Measurements from ENCODE around the gene CDK3. TPM values are rescaled to one million over a fixed set of nuclear protein-coding genes. Genes with fewer than 3 reads are reported as not detected.

Gene CDK3
- total RNA-seq, 1 experiment from 2014 or later, result 11.5 TPM

DNA sequence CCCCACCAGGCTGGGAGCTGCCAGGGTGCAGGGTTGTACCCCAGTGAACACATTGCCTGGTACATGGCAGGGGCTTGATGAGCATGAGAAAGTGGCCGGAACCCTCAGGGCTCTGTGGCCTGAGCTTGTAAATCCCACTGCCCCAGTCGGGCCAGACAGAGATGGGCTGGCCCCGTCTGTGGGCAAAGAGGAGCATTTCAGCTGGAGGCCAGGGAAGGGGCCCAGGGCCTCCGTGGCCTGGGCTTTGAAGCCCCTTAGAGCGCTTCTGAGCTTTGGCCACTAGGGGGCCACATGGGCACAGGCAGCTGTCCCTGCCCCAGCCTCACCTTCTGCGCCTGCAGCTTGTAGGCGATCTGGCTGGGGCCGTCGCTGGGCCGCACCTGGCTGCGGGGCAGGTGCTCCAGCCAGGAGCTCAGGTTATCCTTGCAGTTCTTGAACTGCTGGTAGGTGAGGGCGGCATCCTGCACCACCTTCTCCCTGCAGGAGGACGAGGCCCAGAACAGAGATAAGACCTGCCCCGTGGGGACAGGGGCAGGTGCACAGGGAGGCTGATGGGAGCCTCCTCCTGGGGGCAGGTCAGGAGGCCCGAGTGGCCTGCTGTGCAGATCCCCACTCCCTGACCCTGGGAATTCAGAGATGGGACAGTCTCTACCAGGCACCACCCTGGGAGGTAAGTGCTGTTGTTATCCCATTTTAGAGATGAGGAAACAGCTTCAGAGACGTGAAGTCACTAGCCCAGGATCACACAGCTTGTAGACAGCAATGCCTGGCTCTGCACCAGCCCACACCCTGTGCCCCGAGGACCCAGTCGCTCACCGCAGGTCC, 13.7 kb downstream of the CDK3 start:
- peak; percentile 79 for DNase-seq (ENCODE audit: low spot score)

DNA sequence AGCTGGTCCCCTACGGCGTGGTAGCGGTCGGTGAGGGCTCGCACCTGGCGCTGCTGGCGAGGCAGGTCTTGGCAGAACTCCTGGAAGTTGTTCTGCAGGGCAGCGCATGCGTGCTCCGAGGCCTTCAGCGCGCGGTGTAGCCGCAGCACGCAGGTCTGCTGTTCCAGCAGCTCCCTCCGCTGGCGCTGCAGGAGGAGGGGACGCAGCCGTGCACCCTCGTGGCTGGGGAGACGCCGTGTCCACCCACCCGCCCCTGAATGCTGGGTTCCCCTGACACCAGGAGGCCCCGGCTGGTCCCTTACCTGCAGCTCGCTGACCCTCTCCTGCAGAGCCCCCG, 14.2 kb downstream of the CDK3 start:
- no peak for DNase-seq (ENCODE audit: low spot score)

DNA sequence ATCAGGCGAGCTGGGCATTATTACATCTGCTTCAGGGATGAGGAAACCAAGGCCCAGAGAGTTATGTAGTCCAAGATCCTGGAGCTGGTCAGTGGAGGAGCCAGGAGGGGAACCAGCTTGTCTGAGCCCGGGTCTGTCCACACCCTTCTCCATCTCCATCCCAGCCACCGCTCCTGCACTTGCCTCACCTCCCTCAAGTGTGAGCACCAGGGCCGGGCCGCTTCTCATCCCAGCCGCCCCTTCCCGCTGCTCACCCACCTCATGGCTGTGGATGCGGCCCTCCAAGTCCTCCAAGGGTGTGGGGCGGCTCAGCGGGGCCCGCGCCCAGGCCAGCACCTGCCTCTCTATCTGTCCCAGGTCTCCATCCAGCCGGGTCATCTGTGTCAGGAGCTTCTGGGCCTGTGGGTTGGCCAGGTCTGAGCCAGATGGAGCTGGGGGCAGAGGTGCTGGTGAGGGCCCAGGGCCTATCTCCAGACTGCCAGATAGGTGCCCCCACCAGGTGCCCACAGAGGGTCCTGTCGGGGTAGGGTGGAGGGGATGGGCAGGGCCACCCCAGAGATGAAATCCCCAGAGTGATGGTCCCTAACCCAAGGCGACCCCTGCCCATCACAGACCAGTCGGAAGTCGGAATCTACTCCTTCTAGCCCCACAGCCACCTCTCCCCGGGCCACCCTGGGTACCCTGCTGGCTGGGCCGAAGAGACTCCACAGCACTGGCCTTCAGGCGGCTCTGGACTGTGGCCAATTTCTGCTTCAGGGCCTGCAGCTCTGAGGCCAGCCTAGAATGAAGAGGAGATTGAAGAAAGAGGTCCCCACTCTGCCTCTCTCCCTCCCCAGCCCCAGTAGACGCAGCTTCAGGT, 17.1 kb downstream of the CDK3 start:
- DNase-seq (ENCODE audit: low spot score), result no peak

DNA sequence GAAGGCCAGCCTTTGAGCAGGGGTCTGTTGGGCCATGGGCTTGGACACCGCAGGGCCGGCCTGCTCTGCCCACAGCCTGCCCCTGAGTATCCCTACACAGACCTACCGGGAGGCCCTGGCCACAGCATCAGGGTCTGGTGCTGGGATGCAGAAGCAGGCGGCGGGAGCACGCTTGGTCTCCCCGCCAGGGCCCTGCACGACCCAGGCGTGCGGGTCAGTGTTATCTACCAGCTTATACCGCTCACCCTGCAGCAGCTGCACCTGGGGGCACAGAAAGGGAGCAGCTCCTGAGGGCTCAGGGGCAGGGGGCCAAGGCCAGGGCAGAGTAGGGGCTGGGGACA, 17.7 kb downstream of the CDK3 start:
- DNase-seq (ENCODE audit: low spot score), result no peak

DNA sequence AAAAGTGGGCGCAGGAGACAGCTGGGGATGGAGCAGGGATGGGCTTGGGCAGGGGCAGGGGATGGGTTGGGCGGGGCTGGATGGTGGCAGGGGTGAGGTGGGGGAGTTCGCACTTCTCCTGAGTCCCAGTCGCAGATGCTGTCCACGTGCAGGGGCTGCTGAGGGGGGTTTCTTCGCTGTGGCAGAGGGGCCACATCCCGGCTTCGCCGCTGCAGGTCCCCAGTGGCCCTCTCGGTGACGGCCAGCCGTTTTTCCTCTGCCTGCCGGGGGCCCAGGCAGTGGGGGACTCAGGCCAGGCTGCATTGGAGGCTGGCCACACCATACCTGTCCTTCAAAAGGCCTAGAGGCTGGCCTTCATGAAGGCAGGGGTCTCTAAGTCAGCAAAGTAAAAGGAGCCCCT, 18.1 kb downstream of the CDK3 start:
- no peak for DNase-seq (ENCODE audit: low spot score)

DNA sequence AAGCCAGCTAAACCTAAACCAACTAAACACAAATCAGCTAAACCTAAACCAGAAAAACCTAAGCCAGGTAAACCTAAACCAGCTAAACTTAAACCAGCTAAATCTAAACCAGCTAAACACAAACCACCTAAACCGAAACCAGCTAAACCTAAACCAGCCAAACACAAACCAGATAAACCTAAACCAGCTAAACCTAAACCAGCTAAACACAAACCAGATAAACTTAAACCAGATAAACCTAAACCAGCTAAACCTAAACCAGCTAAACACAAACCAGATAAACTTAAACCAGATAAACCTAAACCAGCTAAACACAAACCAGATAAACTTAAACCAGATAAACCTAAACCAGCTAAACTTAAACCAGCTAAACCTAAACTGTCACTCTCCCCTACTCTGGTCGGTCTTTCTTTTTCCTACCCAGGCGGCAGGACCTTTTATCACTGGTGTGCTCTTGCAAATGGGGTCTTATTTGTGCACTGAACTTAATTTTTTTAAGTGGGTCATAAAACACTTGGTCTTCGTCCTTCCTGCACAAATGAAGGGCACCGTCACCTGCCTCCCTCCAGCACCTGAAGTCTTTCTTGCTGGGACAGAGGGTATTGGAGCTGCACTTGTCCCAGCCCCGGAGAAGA, 19.3 kb downstream of the CDK3 start:
- no peak for DNase-seq (ENCODE audit: low spot score)

DNA sequence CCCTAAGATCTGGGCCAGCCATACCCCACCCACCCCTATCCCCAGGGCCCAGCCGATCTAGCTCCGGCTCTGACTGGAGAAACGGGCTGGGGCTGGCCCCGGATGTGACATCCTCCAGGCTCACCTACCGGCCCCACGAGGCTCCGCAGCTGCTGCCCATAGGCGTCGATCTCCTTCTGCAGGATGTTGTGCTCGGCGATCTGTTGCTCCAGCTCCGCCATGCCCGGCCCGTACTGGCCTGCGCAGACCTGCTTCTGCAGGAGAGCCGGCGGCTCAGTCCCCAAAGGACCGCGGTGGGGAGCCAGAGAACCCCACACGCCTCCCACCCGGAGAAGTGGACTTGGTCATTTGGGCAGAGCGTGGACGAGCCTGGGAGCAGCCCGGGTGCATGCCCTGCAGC, 21.6 kb downstream of the CDK3 start:
- no peak for DNase-seq (ENCODE audit: low spot score)

DNA sequence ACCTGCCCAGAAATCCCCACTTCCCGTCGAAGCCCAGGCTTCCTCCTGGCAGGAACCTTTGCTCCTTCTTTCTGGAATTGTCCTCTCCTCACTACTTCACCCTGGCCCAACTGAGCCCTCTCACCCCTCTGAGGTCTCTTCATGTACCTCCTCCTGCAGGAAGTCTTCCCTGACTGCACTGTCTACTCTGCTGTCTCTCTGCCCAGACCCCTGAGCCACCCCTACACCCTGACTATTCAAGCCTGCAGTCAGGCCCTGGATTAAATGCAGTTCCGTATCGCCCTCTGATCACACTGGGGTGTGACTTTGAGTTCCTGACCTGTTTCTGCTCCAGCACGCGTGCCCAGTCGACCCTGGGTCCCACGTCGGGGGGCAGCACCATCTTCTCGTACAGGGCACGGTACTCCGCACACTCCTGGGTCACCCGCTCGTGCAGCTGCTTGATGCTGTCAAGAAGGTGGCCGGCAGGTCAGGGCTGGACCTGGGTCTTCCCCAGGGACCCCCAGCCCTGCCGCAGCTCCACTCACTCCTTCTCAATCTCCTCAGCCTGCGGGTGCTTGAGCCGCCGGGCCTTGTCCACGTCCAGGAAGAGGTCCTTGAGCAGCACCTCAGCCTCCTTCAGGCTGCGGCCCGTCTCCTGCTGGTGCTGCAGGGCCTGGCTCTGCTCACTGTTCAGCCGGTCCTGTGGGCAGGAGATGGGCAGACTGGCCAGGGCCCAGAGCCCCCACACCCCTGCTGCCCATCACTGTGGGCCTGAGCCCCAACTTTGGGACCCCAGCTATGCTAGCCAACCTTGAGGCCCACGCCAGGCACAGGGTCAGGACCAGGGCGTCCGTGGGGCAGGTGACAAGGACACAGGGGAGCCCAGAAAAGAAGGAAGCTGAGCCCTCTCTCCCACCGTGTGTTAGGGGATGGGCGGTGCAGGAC, 22.6 kb downstream of the CDK3 start:
- no peak for DNase-seq (ENCODE audit: low spot score)

DNA sequence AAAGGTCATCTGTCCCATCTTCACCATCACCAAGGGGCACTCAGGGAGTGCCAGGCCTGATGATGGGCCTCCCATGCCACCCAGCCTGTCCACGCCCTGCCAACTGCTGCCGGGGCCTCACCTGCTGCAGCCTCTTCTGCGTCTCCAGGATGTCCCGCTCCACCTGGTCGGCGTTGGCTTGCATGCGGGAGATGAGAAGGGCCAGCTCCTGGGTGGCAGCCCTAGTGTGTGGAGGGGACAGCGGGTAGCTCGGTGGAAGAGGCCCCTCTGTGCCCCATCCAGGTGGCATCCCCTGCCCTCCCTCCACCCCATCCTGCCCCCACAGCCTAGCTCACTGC, 23.2 kb downstream of the CDK3 start:
- DNase-seq (ENCODE audit: low spot score), result no peak

DNA sequence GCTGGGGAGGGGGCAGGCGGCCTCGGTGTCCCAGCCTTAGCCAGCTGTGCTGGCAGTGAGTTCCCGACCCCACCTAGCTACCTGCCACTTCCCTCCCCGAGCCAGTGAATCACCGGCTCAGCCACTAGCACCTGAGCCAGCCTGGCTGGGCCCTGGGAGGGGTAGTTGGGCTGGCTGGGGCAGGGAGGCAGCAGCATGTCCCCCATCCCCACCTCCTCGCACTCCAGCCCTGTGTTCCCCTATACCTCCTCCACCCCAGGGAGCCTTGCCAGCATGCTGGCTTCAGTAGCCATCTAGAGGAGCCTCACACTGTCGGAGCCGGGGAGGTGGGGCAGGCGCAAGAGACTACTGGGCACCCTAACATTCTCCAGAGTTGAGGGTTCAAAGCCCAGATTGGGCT, 23.7 kb downstream of the CDK3 start:
- DNase-seq (ENCODE audit: low spot score), result no peak

DNA sequence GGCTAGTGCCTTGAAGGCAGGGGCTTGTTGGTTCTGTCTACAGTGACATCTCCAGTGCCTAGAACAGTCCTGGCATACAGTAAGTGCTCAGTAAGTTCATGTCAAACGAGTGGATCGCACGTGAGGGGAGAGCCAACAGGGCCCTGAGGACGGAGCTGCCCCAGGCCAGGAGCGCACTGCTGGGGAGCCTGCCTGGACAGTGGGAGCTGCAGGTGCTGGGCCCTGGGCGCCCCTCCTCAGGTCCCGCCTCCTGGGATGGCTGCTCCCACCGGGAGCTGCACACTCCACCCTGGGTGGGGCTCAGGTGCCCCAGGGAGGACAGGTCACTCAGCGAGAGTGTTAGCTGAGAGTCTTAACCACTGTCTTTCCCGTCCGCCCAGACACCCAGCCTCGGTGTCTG, 24.6 kb downstream of the CDK3 start:
- DNase-seq (ENCODE audit: low spot score), result no peak

DNA sequence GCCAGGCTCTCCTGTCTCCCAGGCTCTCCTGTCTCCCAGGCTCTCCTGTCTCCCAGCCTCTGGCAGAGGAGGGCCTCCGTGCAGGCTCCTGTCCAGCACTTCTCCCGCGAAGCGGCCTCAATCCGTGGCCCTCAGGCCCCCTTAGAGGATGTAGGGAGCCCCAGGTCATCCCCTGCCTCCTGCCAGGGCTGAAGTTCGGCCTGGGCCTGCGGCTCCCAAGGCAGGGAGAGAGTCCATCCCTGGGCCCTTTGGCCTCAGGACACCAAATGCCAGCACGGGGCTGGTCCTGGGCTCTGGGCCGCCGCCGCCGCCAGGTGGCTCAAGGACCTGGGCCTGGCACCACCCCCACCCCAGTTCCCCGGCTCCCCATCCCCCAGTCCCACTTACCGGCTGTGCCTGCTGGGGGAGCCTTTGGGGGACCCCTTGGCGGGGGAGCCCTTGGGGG, 26.1 kb downstream of the CDK3 start:
- DNase-seq (ENCODE audit: low spot score), result peak; percentile 65

DNA sequence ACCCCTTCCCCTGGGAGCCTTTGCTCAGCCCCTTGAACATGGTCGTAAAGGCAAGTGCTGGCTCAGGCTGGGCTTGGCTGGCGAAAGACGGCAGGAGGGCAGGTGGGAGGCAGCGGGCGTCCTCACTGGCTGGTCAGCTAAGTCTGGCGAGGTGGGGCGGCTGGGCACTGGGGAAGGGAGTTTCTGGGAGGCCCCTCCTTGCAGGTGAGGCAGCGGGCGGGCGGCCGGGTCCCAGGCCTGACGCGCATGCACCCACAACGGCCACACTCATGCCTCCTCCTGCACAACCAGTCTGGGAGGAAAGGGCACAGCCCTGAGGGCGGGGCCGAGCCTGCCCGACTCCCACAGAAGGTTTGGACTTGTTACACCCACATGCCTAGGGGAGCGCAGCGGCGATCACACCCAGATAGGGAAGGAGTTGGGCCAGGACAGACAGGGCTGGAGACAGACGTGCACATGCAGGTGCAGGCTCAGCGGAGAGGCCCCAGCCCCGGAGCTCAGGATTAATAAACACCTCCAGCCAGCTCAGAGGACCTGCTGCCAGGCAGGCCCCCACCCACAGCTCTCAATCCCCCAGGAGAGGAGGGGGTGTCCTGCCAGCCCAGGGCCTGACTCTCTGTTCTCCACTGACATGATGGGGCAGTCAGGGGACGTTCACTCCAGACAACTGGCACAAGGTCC, 26.6 kb downstream of the CDK3 start, which contains the start of gene EVPL:
EVPL (minus strand) TSS at position 148 of the 681 bp plus-strand sequence; CDS start at position 40, 108 bp downstream.
- peak; percentile 91 for DNase-seq (ENCODE audit: low spot score)

DNA sequence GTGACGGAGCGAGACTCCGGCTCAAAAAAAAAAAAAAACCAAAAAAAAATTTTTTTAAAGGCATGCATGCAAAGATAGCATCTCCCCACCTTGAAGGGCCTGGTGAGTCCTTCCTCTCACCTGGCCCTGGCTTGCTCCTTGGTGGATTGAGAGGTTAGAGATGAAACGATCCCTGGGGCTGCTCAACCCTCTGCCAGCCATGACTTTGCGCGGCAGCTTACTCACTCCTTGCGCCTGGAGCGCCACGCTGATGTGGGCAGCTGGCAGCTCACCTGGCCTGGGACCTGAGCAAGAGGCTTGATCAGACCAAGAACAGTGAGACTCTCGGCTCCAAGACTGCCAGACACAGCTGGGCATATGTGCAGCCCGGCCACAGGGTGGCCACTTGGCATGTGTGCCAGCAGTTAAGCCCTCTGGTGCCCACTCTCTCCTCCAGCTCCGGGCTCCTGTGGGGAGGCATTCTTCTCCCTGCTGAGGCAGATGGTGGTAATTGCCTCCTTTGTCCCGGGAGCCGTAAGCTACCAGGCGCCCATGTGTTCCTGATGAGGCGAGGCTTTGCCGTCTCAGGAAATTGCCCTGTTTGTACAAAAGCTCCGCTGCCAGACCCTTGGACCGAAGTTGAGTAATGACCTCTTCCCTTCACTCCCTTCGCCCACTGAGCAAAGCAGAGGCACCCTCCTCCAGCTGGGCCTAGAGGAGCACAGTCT, 31.6 kb downstream of the CDK3 start:
- peak; percentile 57 for DNase-seq (ENCODE audit: low spot score)

DNA sequence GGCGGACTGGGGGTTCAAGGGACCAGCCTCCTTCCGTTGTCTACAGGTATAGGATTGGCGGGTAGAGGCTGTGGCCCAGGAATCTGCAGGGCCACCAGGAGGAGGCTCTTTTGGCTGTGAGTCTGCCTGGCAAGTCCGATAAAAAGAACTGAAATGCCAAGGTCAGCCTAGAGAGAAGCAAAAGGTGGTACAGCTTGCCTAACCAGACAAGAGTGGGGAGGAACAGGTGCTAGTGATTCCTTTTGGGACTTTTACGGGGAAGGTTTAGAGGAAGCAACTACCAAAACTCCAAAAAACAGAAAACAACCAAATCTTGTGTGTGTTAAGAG, 32.1 kb downstream of the CDK3 start:
- no peak for DNase-seq (ENCODE audit: low spot score)

DNA sequence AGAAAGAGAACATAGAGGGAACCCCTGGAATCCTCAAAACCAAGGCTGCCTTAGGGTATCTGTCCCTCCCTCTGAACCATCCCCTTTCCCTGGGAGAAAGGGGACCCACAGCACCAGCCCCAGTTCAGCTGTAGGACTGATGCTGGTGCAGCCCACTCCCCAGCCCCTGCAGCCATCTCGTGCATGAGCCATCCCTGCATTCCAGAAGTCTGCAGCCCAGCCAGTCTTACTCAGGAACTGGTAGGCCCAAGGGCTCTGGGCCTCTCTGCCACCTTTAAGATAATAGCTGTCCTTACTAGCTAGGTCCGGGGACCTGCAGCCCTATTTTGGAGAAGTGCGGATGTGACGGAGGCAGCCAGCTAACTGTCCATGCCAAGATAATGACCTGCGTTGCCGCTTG, 32.5 kb downstream of the CDK3 start:
- no peak for DNase-seq (ENCODE audit: low spot score)

DNA sequence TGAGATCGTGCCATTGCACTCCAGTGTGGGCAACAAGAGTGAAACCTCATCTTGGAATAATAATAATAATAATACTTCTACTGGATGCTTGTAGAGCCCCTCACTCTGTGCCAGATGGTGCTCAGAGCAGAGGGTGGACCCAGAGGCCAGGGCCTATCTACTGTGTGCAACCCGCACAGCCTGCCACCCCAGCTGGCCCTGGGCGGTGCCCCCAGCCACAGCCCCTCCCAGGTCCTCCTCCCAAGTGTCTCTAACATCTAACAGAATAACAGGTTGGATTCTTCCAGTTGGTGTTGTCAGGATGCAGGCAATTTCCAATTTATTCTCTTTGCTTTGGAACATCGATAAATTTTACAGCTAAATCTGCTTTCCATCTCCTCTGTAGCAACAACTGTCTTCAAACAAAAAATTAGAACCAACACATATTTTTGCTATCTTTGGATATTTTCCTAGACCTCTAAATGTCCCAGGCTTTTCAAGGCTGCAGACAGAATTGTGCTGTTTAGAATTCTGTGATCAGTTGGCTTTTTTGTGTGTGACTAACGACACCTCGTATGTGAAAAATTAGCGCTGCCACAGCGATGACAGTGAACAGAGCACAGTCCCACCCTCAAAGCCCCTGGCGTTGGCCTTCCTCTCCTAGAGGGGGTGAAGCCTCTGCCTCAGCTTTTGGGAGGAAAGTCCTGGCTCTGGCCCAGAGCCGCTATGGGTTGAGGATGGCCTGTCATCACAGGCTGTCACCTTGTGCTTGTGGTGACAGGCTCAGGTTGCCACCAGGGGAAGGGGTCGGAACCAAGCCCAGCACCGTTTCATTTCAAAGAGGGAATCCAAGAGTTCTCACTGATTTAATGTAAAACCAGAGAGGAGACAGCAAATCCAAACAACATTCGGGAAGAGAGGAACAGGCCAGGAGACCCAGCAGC, 34.0 kb downstream of the CDK3 start:
- no peak for DNase-seq (ENCODE audit: low spot score)

DNA sequence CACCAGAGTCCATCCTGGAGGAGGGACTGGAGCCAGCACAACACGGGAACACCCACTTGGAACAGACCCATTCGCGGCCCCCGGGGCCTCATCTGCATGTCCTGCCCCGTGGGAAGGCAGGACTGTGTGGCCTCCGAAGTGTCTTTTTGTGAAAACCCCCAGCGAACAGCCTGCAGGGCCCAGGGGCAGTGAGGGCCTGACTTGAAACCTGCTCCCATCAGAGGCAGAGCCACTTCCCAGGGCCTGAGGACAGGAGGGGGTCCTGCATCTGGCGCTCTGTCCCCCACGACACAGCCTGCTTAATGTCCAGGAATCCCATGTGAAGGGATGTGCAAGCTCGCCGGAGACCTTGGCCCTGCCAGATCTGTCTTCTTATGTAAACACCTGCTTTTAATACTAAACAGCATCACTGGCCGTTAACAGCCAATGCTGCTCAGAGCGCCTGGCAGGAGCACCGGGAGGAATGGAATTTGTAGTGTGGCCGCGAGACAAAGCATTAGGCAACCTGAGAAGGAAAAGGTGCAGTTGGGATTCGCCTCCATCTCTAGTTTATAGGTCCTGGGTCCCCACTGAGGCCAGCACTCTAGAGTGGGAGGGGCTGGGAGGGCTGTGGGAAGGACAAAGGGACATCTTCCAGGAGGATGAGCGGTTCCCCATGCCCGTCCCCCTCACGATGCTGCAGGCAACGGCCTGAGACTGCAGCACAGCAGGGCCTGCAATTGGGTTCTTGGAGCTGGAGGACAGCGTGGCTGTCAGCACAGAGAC, 36.0 kb downstream of the CDK3 start:
- DNase-seq (ENCODE audit: low spot score), result no peak

DNA sequence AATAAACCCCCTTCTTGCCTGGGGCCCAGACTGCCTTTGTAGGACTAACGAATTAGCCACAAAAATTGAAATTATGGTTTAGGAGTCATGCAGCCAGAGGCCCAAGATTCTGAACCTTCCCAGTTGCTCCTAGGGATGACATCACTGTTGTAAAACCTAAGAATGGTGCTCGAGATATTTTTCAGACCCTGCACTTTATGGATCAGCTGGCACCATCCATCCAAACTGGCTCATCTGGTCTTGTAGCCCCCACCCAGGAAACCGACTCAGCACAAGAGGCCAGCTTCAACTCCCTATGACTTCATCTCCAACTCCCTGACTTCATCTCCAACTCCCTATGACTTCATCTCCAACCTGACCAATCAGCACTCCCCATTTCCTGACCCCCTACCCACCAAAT, 37.4 kb downstream of the CDK3 start:
- no peak for DNase-seq (ENCODE audit: low spot score)
